ENCODE results near the gene CAVIN4.

Gene CAVIN4

GRCh38 chr9:100590481-100590880 is 12.6 kb downstream of the CAVIN4 start:
- peak; percentile 31 for DNase-seq (ENCODE audit: low read depth)

- DNase-seq (ENCODE audit: low read depth), result no peak
Observed at GRCh38 chr9:100591139-100591538, 13.3 kb downstream of the CAVIN4 start.

- no peak for DNase-seq (ENCODE audit: low read depth)
Observed at GRCh38 chr9:100591639-100592412, 13.9 kb downstream of the CAVIN4 start.

- peak; percentile 44 for DNase-seq (ENCODE audit: low read depth)
Observed at GRCh38 chr9:100595391-100596199, 17.7 kb downstream of the CAVIN4 start.

GRCh38 chr9:100597236-100597635 is 19.4 kb downstream of the CAVIN4 start:
- DNase-seq (ENCODE audit: low read depth), result no peak

GRCh38 chr9:100598641-100599145 is 20.8 kb downstream of the CAVIN4 start:
- peak; percentile 62 for DNase-seq (ENCODE audit: low read depth)

- DNase-seq (ENCODE audit: low read depth), result no peak
Observed at GRCh38 chr9:100600521-100601079, 22.7 kb downstream of the CAVIN4 start.

- peak; percentile 44 for DNase-seq (ENCODE audit: low read depth)
Observed at GRCh38 chr9:100601216-100601615, 23.3 kb downstream of the CAVIN4 start.

GRCh38 chr9:100602342-100602801 is 24.5 kb downstream of the CAVIN4 start:
- peak; percentile 32 for DNase-seq (ENCODE audit: low read depth)

GRCh38 chr9:100605405-100605804 is 27.5 kb downstream of the CAVIN4 start:
- no peak for DNase-seq (ENCODE audit: low read depth)

GRCh38 chr9:100619194-100619593 is 41.3 kb downstream of the CAVIN4 start:
- no peak for DNase-seq (ENCODE audit: low read depth)

- no peak for DNase-seq (ENCODE audit: low read depth)
Observed at GRCh38 chr9:100619665-100620064, 41.8 kb downstream of the CAVIN4 start.

GRCh38 chr9:100623969-100624368 is 46.1 kb downstream of the CAVIN4 start:
- no peak for DNase-seq (ENCODE audit: low read depth)

GRCh38 chr9:100626949-100627348 is 49.1 kb downstream of the CAVIN4 start:
- no peak for DNase-seq (ENCODE audit: low read depth)

- no peak for DNase-seq (ENCODE audit: low read depth)
Observed at GRCh38 chr9:100637787-100638186, 59.9 kb downstream of the CAVIN4 start.

Measured in fibroblast of gingiva (primary cell).